WERI-Rb-1 (cell line): ENCODE measurements around the gene NDE1.
"Not testable (repeated sequence)": the region's sequence is repeated elsewhere in the genome, so short reads cannot be mapped to it uniquely, and the experiment has no call there.

ENCODE experiments used
- DNase-seq: peaks from one replicate; pipeline ENCODE4 v3.0.0-alpha.2; 2020
- H3K27ac ChIP-seq: fragments of 250-450 bp; sonication (Bioruptor Pico); 2 replicates; pipeline ENCODE4 v1.5.1; 2020; ENCODE audit warnings: mild to moderate bottlenecking, moderate library complexity
- H3K27me3 ChIP-seq: fragments of 250-450 bp; sonication (Bioruptor Pico); 2 replicates; pipeline ENCODE4 v1.5.1; 2021; ENCODE audit warnings: mild to moderate bottlenecking, low read depth, moderate library complexity; ENCODE audit not compliant: insufficient read depth, severe bottlenecking
- H3K36me3 ChIP-seq: fragments of 250-450 bp; sonication (Bioruptor Pico); 2 replicates; pipeline ENCODE4 v1.5.1; 2020; ENCODE audit warnings: mild to moderate bottlenecking, moderate library complexity
- H3K4me3 ChIP-seq: 2 replicates; pipeline ENCODE4 v1.5.1; 2011; ENCODE audit warnings: low read depth, mild to moderate bottlenecking, control low read depth, low read length
- H3K9me3 ChIP-seq: fragments of 250-450 bp; sonication (Bioruptor Pico); 2 replicates; pipeline ENCODE4 v1.5.1; 2021; ENCODE audit warnings: mild to moderate bottlenecking, moderate library complexity; ENCODE audit not compliant: severe bottlenecking
- CTCF ChIP-seq: IDR thresholded peaks from 2 replicates; pipeline ENCODE4 v1.5.1; 2011; ENCODE audit warnings: low read depth, mild to moderate bottlenecking, control low read depth, inconsistent platforms, low read length

The NDE1 gene

DNA sequence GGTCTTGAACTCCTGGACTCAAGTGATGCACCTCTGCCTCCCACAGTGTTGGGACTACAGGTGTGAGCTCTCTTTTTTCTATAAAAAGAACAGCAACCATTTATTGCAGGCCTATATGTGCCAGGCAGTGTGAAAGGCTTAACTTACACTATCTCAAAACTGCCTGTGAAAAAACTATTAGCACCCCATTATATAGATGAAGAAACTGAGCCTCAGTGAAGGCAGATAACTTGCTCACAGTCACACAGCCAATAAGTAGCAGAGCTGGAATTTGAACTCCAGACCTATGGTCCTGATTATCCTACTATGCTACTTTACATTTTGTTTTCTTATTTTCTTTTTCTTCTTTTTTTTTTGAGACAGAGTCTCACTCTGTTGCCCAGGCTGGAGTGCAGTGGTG lies 15.1 kb downstream of the NDE1 start:
- H3K27ac ChIP-seq: no peak overlapping the region
- no peak for TF ChIP-seq CTCF
- no peak overlapping the region for H3K4me3 ChIP-seq
- peaks cover 40% of the 10 kb centered on the region for H3K36me3 ChIP-seq
- DNase-seq: no peak
- H3K27me3 ChIP-seq: no peaks in the 10 kb centered on the region
- H3K9me3 ChIP-seq: no peaks in the 10 kb centered on the region

DNA sequence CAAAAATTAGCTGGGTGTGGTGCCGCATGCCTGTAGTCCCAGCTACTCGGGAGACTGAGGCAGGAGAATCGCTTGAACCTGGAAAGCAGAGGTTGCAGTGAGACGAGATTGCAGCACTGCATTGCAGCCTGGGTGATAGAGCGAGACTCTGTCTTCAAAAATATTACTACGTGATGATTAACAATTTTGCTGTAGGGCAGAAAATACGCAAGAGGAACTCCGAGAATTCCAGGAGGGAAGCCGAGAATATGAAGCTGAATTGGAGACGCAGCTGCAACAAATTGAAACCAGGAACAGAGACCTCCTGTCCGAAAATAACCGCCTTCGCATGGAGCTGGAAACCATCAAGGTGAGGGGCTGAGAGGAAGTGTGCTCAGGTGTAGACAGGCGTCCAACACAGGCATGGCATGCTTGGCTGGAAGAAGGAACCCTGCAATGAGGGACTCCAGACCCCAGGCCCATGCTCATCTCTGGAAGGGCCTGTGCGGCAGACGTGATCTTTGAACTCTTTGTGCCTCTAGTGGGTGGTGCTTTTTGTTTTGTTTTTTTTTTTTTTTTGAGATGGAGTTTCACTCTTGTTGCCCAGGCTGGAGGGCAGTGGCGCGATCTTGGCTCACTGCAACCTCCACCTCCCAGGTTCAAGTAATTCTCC lies 17.2 kb downstream of the NDE1 start:
- Histone ChIP-seq H3K36me3 (peaks cover 56% of the 10 kb centered on the region), H3K27ac (no peak overlapping the region)

GRCh38 chr16:15671530-15672117 lies 21.6 kb downstream of the NDE1 start:
- Histone ChIP-seq H3K4me3 (no peak overlapping the region), H3K27me3 (no peaks in the 10 kb centered on the region), H3K36me3 (peaks cover 53% of the 10 kb centered on the region), H3K9me3 (no peaks in the 10 kb centered on the region), H3K27ac (no peak overlapping the region)
- DNase-seq: no peak
- TF ChIP-seq CTCF: no peak

More for the DNA sequence above, 17.2 kb downstream of the NDE1 start:
- no peak for TF ChIP-seq CTCF
- no peaks in the 10 kb centered on the region for H3K27me3 ChIP-seq
- no peak overlapping the region for H3K4me3 ChIP-seq
- no peaks in the 10 kb centered on the region for H3K9me3 ChIP-seq
- DNase-seq: no peak

DNA sequence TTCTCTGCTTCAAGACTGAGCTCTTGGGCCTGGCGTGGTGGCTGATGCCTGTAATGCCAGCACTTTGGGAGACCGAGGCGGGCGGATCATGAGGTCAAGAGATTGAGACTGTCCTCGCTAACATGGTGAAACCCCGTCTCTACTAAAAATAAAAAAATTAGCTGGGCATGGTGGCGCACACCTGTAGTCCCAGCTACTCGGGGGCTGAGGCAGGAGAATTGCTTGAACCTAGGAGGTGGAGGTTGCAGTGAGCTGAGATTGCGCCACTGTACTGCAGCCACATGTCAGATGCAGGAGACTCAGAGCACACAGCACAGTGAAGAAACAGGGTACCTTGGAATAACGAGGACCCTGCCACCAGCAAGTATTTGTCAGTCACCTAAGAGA lies 22.1 kb downstream of the NDE1 start:
- peaks cover 48% of the 10 kb centered on the region for H3K36me3 ChIP-seq
- H3K27ac ChIP-seq, H3K27me3 ChIP-seq, H3K4me3 ChIP-seq, DNase-seq, H3K9me3 ChIP-seq: not testable (repeated sequence)

GRCh38 chr16:15672514-15673167 lies 22.6 kb downstream of the NDE1 start:
- DNase-seq: no peak
- Histone ChIP-seq H3K27me3 (no peaks in the 10 kb centered on the region), H3K9me3 (no peaks in the 10 kb centered on the region), H3K36me3 (peaks cover 46% of the 10 kb centered on the region), H3K27ac (no peak overlapping the region), H3K4me3 (no peak overlapping the region)
- no peak for TF ChIP-seq CTCF

DNA sequence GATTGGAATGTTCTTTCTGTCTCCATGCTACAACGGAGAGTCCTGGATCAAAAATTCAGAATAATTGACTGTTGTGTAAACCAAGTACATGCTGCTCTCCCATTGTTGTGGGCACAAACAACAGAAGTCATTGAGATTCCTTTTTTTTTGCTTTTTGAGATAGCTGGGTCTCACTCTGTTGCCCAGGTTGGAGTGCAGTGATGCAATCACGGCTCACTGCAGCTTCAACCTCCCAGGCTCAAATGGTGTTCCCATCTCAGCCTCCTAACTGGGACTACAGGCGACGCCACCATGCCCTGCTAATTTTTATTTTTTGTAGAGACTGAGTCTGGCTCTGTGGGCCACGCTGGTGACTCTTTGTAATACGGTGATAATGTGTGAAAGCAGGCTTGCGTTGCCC lies 24.5 kb downstream of the NDE1 start:
- no peaks in the 10 kb centered on the region for H3K9me3 ChIP-seq
- no peaks in the 10 kb centered on the region for H3K27me3 ChIP-seq
- peaks cover 52% of the 10 kb centered on the region for H3K36me3 ChIP-seq
- no peak for TF ChIP-seq CTCF
- H3K4me3 ChIP-seq: no peak overlapping the region
- DNase-seq: no peak
- no peak overlapping the region for H3K27ac ChIP-seq
